DND-41 (cell line): Measurements from ENCODE around the gene TMEM116.

Experiments used
- ATAC-seq: fragments of 200-7000 bp; cut with Tn5 transposase; 3 replicates; pipeline ENCODE4 v1.9.1; 2021; ENCODE audit warnings: low read depth; ENCODE audit not compliant: insufficient read depth
- DNase-seq: peaks from one replicate; pipeline ENCODE4 v3.0.0-alpha.2; 2020
- H2AFZ ChIP-seq: 2 replicates; pipeline ENCODE4 v1.6.0; 2012; ENCODE audit warnings: low read depth, low read length
- H3K27ac ChIP-seq: 2 replicates; pipeline ENCODE4 v1.5.1; 2012; ENCODE audit warnings: low read length, inconsistent platforms
- H3K27me3 ChIP-seq: fragments of 200-600 bp; sonication (generic); 2 replicates; pipeline ENCODE4 v1.6.0; 2012; ENCODE audit warnings: low read length, mild to moderate bottlenecking, inconsistent platforms; ENCODE audit not compliant: insufficient read depth, poor library complexity
- H3K36me3 ChIP-seq: 2 replicates; pipeline ENCODE4 v1.5.1; 2012; ENCODE audit warnings: low read length, inconsistent platforms; ENCODE audit not compliant: insufficient read depth
- H3K4me1 ChIP-seq: 2 replicates; pipeline ENCODE4 v1.5.1; 2012; ENCODE audit warnings: mild to moderate bottlenecking, low read length; ENCODE audit not compliant: insufficient read depth
- H3K4me2 ChIP-seq: 2 replicates; pipeline ENCODE4 v1.6.0; 2012; ENCODE audit warnings: mild to moderate bottlenecking, moderate library complexity, low read length, inconsistent platforms; ENCODE audit not compliant: insufficient read depth
- H3K4me3 ChIP-seq, 2 experiments: fragments of 200-600 bp in 1 of 2; shearing (Covaris generic) in 1 of 2; 2 replicates each; pipeline ENCODE4 v1.5.1; 2012 to 2016; ENCODE audit warnings: inconsistent platforms in 2 of 2, low read length in 2 of 2, mild to moderate bottlenecking in 2 of 2, low read depth in 1 of 2, moderate library complexity in 1 of 2
- H3K79me2 ChIP-seq: 2 replicates; pipeline ENCODE4 v1.6.0; 2012; ENCODE audit warnings: low read length, inconsistent platforms; ENCODE audit not compliant: insufficient read depth
- H3K9ac ChIP-seq: 2 replicates; pipeline ENCODE4 v1.6.0; 2012; ENCODE audit warnings: low read depth, mild to moderate bottlenecking, inconsistent platforms, low read length, moderate library complexity
- H3K9me3 ChIP-seq: 2 replicates; pipeline ENCODE4 v1.5.1; 2012; ENCODE audit warnings: low read length, moderate library complexity, mild to moderate bottlenecking, inconsistent platforms; ENCODE audit not compliant: insufficient read depth, severe bottlenecking
- H4K20me1 ChIP-seq: 2 replicates; pipeline ENCODE4 v1.6.0; 2012; ENCODE audit warnings: low read length; ENCODE audit not compliant: insufficient read depth
- CTCF ChIP-seq: IDR thresholded peaks from 2 replicates; pipeline ENCODE4 v1.5.1; 2012; ENCODE audit warnings: borderline replicate concordance, low read length, moderate library complexity, mild to moderate bottlenecking; ENCODE audit not compliant: poor library complexity, severe bottlenecking; ENCODE audit errors: extremely low read depth
- EZH2 ChIP-seq: IDR thresholded peaks from 3 replicates; pipeline ENCODE4 v1.6.1; 2012; ENCODE audit warnings: borderline replicate concordance, low read depth, mild to moderate bottlenecking, moderate library complexity, low read length, inconsistent platforms; ENCODE audit not compliant: severe bottlenecking

TMEM116 gene

DNA sequence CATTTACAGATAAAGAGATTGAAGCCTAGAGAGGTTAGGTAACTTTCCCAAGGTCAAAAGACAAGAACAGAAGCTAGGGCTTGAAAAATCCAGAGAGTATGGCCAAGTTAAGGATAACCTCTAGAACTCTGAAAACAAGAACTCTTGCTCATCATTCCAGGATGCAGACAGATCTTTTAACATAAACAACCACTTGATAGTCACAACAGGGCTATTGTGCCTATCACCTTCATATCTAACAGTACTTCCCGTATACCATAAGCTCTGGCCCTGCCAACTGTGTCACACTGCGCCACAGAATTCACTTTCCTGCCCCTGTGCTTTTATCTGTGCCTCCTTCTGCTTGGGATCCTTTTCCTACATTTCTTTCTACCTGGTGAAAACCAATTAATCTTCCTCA, 18.5 kb upstream of the TMEM116 start:
- Histone ChIP-seq H3K79me2 (no peaks in the 10 kb centered on the region), H3K27me3 (no peaks in the 10 kb centered on the region), H2AFZ (no peak overlapping the region), H3K36me3 (peaks cover 83% of the 10 kb centered on the region), H3K27ac (no peak overlapping the region), H3K4me3 (no peak overlapping the region), H3K9ac (no peak overlapping the region), H3K4me2 (no peak overlapping the region), H3K9me3 (no peaks in the 10 kb centered on the region), H4K20me1 (no peaks in the 10 kb centered on the region), H3K4me1 (no peaks in the 10 kb centered on the region)
- TF ChIP-seq CTCF (no peak), EZH2 (no peak)
- no peak for DNase-seq
- ATAC-seq = no peak

DNA sequence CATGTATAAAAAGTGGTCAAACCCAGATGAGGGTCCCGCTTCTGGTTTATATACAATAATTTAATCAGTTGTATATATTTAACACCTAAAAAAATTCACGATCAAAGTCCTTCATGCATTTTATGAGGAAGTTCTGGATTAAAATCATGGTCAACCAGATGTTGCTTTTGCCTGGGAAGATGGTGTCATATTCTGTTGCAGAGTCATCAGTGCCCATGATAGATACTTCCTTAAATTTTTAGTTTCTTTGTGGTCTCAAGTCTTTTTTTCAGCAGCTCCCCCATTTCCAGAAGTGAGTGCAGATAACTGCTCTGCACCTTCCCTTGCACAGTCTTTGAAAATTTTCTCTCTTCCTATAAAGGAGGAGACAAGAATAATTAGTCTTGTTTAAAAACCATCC, 16.3 kb upstream of the TMEM116 start:
- Histone ChIP-seq H3K4me3 (no peak overlapping the region), H4K20me1 (peaks cover 4% of the 10 kb centered on the region; the same call in 1 of the 2 replicates), H3K27ac (no peak overlapping the region), H3K79me2 (peaks cover 3% of the 10 kb centered on the region; the same call in 1 of the 2 replicates), H2AFZ (no peak overlapping the region), H3K4me2 (no peak overlapping the region), H3K36me3 (peaks cover 77% of the 10 kb centered on the region), H3K27me3 (no peaks in the 10 kb centered on the region), H3K4me1 (no peaks in the 10 kb centered on the region), H3K9me3 (no peaks in the 10 kb centered on the region), H3K9ac (no peak overlapping the region)
- DNase-seq (no peak), ATAC-seq (no peak)
- TF ChIP-seq CTCF (no peak), EZH2 (no peak)

DNA sequence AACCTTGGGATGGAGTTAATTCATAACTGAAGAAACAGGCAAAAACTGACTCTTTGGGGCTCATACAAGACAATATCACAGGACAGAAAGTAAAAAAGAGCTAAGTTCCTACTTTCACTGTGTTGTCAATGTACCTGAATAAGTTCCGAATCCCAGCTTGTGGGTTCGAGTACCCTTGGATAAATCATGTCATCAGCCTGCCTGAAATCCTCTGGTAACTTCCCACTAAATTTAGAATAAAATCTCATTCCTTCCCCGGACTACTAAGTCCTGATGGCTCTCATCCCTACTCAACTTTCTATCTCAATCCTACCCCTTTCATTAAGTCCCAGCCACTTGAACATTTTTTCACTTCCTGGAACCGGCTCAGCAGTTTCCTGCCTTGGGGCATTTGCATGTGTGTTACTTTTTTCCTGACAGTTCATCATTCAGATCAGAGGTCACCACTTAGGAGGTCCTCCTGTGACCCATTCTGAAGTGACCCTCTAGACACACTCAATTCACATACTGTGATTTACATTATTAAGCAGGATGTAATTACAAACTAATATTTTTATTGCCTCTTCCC, 12.9 kb upstream of the TMEM116 start:
- H3K36me3 ChIP-seq = peaks cover 76% of the 10 kb centered on the region
- no peak overlapping the region for H3K4me2 ChIP-seq

More for the DNA sequence above, 12.9 kb upstream of the TMEM116 start:
- peaks cover 20% of the 10 kb centered on the region for H4K20me1 ChIP-seq
- no peaks in the 10 kb centered on the region for H3K9me3 ChIP-seq
- H3K79me2 ChIP-seq = peaks cover 19% of the 10 kb centered on the region
- no peak overlapping the region for H3K9ac ChIP-seq
- H3K4me3 ChIP-seq = no peak overlapping the region
- H3K27ac ChIP-seq = no peak overlapping the region
- H2AFZ ChIP-seq = no peak overlapping the region
- no peak for DNase-seq
- TF ChIP-seq CTCF (no peak), EZH2 (no peak)
- no peaks in the 10 kb centered on the region for H3K4me1 ChIP-seq
- no peak for ATAC-seq
- H3K27me3 ChIP-seq = no peaks in the 10 kb centered on the region
